H9 (cell line): ENCODE data around the gene GNB1L. TPM values are rescaled to one million over a fixed set of nuclear protein-coding genes. Genes with fewer than 3 reads are reported as not detected.

Experiments used
- DNase-seq: peaks from one replicate; pipeline ENCODE4 v3.0.0-alpha.2; 2017
- H2AFZ ChIP-seq: one replicate; pipeline ENCODE4 v1.6.1; 2013; ENCODE audit warnings: mild to moderate bottlenecking, low read length, control low read depth, moderate library complexity
- H2AK5ac ChIP-seq: 2 replicates; pipeline ENCODE4 v1.6.1; 2013; ENCODE audit warnings: low read length, control low read depth, mixed read lengths; ENCODE audit not compliant: insufficient read length
- H2BK120ac ChIP-seq: one replicate; pipeline ENCODE4 v1.6.1; 2013; ENCODE audit warnings: low read depth, mild to moderate bottlenecking, low read length, control low read depth, inconsistent platforms; ENCODE audit not compliant: poor library complexity, severe bottlenecking
- H2BK12ac ChIP-seq: 2 replicates; pipeline ENCODE4 v1.6.1; 2013; ENCODE audit warnings: low read length, control low read depth, mixed read lengths, low read depth; ENCODE audit not compliant: insufficient read length
- H2BK15ac ChIP-seq: 2 replicates; pipeline ENCODE4 v1.6.1; 2013; ENCODE audit warnings: low read depth, low read length, control low read depth
- H2BK20ac ChIP-seq: one replicate; pipeline ENCODE4 v1.6.1; 2013; ENCODE audit warnings: low read depth, mild to moderate bottlenecking, low read length, control low read depth, inconsistent platforms; ENCODE audit not compliant: poor library complexity, severe bottlenecking
- H2BK5ac ChIP-seq: 2 replicates; pipeline ENCODE4 v1.6.1; 2013; ENCODE audit warnings: low read length, control low read depth, mixed read lengths; ENCODE audit not compliant: insufficient read length
- H3K14ac ChIP-seq: 2 replicates; pipeline ENCODE4 v1.6.1; 2013; ENCODE audit warnings: low read length, control low read depth; ENCODE audit not compliant: insufficient read depth
- H3K18ac ChIP-seq: 2 replicates; pipeline ENCODE4 v1.6.1; 2013; ENCODE audit warnings: low read depth, mild to moderate bottlenecking, mixed read lengths, low read length, control low read depth; ENCODE audit not compliant: insufficient read length
- H3K23ac ChIP-seq: 2 replicates; pipeline ENCODE4 v1.6.1; 2013; ENCODE audit warnings: low read length, control low read depth, mixed read lengths, low read depth; ENCODE audit not compliant: insufficient read length
- H3K23me2 ChIP-seq: 2 replicates; pipeline ENCODE4 v1.6.1; 2013; ENCODE audit warnings: low read depth, mild to moderate bottlenecking, mixed read lengths, low read length, control low read depth; ENCODE audit not compliant: insufficient read length, poor library complexity, severe bottlenecking
- H3K27ac ChIP-seq: 2 replicates; pipeline ENCODE4 v1.5.1; 2013; ENCODE audit warnings: low read length, control low read depth, mixed read lengths, low read depth; ENCODE audit not compliant: insufficient read length
- H3K27me3 ChIP-seq: 2 replicates; pipeline ENCODE4 v1.6.1; 2013; ENCODE audit warnings: low read length, control low read depth, inconsistent platforms; ENCODE audit not compliant: insufficient read depth
- H3K4ac ChIP-seq: 2 replicates; pipeline ENCODE4 v1.6.1; 2013; ENCODE audit warnings: low read depth, mild to moderate bottlenecking, control low read depth, inconsistent platforms, low read length, moderate library complexity
- H3K4me1 ChIP-seq: 2 replicates; pipeline ENCODE4 v1.6.1; 2013; ENCODE audit warnings: low read length, control low read depth, inconsistent platforms; ENCODE audit not compliant: insufficient read depth
- H3K4me2 ChIP-seq: 2 replicates; pipeline ENCODE4 v1.6.1; 2013; ENCODE audit warnings: low read length, control low read depth, mixed read lengths; ENCODE audit not compliant: insufficient read length, insufficient read depth
- H3K56ac ChIP-seq: 2 replicates; pipeline ENCODE4 v1.6.1; 2013; ENCODE audit warnings: low read depth, mild to moderate bottlenecking, mixed read lengths, low read length, control low read depth; ENCODE audit not compliant: insufficient read length
- H3K79me1 ChIP-seq: 2 replicates; pipeline ENCODE4 v1.6.1; 2013; ENCODE audit warnings: low read depth, mild to moderate bottlenecking, moderate library complexity, low read length, control low read depth, inconsistent platforms; ENCODE audit not compliant: insufficient read depth, poor library complexity, severe bottlenecking
- H3K79me2 ChIP-seq: 2 replicates; pipeline ENCODE4 v1.6.1; 2013; ENCODE audit warnings: low read length, control low read depth, inconsistent platforms; ENCODE audit not compliant: insufficient read depth
- H3K9ac ChIP-seq: 2 replicates; pipeline ENCODE4 v1.6.1; 2013; ENCODE audit warnings: low read length, control low read depth, mixed read lengths; ENCODE audit not compliant: insufficient read length; ENCODE audit errors: extremely low read depth
- H3K9me3 ChIP-seq: one replicate; pipeline ENCODE4 v1.6.1; 2013; ENCODE audit warnings: low read depth, low read length, inconsistent platforms; ENCODE audit not compliant: control insufficient read depth
- H3T11ph ChIP-seq: one replicate; pipeline ENCODE4 v1.6.1; 2013; ENCODE audit warnings: mild to moderate bottlenecking, low read length, control low read depth, inconsistent platforms
- H4K20me1 ChIP-seq: one replicate; pipeline ENCODE4 v1.6.1; 2013; ENCODE audit not compliant: control insufficient read depth, insufficient read length, insufficient read depth
- H4K5ac ChIP-seq: 2 replicates; pipeline ENCODE4 v1.6.1; 2013; ENCODE audit warnings: low read depth, mild to moderate bottlenecking, mixed read lengths, low read length, control low read depth; ENCODE audit not compliant: insufficient read length
- H4K8ac ChIP-seq: replicated peaks from 2 replicates; pipeline ENCODE4 v1.6.1; 2013; ENCODE audit warnings: low read length, control low read depth, mixed read lengths, low read depth; ENCODE audit not compliant: insufficient read length
- H4K91ac ChIP-seq: 2 replicates; pipeline ENCODE4 v1.6.1; 2013; ENCODE audit warnings: low read depth, mild to moderate bottlenecking, moderate library complexity, mixed read lengths, low read length, control low read depth; ENCODE audit not compliant: insufficient read length
- H3K27ac Mint-ChIP-seq, 3 experiments: 2 replicates in 2 of 3; 3 replicates in 1 of 3; pipeline ENCODE4 v1.8.0; 2020 to 2021; ENCODE audit warnings: mixed read lengths in 3 of 3, mild to moderate bottlenecking in 1 of 3, moderate library complexity in 1 of 3
- H3K27me3 Mint-ChIP-seq: 2 replicates; pipeline ENCODE4 v1.8.0; 2021; ENCODE audit warnings: low read depth, mild to moderate bottlenecking, moderate library complexity, mixed read lengths
- H3K36me3 Mint-ChIP-seq, 3 experiments: 2 replicates in 2 of 3; 3 replicates in 1 of 3; pipeline ENCODE4 v1.8.0; 2020 to 2021; ENCODE audit warnings: low read depth in 3 of 3, mixed read lengths in 3 of 3; ENCODE audit not compliant: insufficient read depth in 1 of 3
- H3K4me1 Mint-ChIP-seq, 2 experiments: 2 replicates each; pipeline ENCODE4 v1.8.0; 2020; ENCODE audit warnings: mixed read lengths in 2 of 2
- H3K4me3 Mint-ChIP-seq, 2 experiments: 2 replicates in 1 of 2; 3 replicates in 1 of 2; pipeline ENCODE4 v1.8.0; 2020 to 2021; ENCODE audit warnings: mild to moderate bottlenecking in 2 of 2, mixed read lengths in 2 of 2, moderate library complexity in 1 of 2
- H3K9me3 Mint-ChIP-seq, 2 experiments: 2 replicates in 1 of 2; 3 replicates in 1 of 2; pipeline ENCODE4 v1.8.0; 2020; ENCODE audit warnings: mild to moderate bottlenecking in 2 of 2, mixed read lengths in 2 of 2, moderate library complexity in 1 of 2
- CTCF ChIP-seq: fragments of 200-600 bp; sonication (generic); conservative IDR thresholded peaks from 3 replicates; pipeline ENCODE4 v1.8.0; 2021; ENCODE audit warnings: antibody characterized with exemption, mild to moderate bottlenecking
- WGBS: extraction: QIAGEN DNeasy Blood & Tissue Kit; methylation state at CpG from one replicate; pipeline ENCODE4 v1.1.7; 2013; ENCODE audit warnings: missing lambda C conversion rate, low lambda C conversion rate, mixed read lengths; ENCODE audit not compliant: insufficient read length; ENCODE audit errors: extremely low coverage; 5-methylcytosine and 5-hydroxymethylcytosine counted together
- total RNA-seq: library from RNA; stranded (reverse); gene quantifications from 2 replicates; pipeline ENCODE4 v1.2.1, GENCODE V29; 2021

Gene GNB1L
- total RNA-seq, 1 experiment from 2014 or later, result 22.4 TPM

- no peak overlapping the region for H2AFZ ChIP-seq
- no peak overlapping the region for H3K18ac ChIP-seq
- H3K4me2 ChIP-seq, result no peak overlapping the region
- Mint-ChIP-seq H3K4me1 (peaks cover 0 to 8% of the 10 kb centered on the region in 2 experiments; a peak in 2 of 4 replicates), H3K4me3 (no peak overlapping the region), H3K27me3 (no peaks in the 10 kb centered on the region; the same call in 1 of the 2 replicates), H3K27ac (no peak overlapping the region), H3K36me3 (peaks cover 0 to 1% (median 0%) of the 10 kb centered on the region in 3 experiments; a peak in 3 of 7 replicates), H3K9me3 (no peaks in the 10 kb centered on the region; a peak in 2 of 5 replicates)
- H3K4me1 ChIP-seq, result no peaks in the 10 kb centered on the region
- H3T11ph ChIP-seq, result no peak overlapping the region
- no peaks in the 10 kb centered on the region for H3K9me3 ChIP-seq
- no peak overlapping the region for H3K27ac ChIP-seq
- H3K56ac ChIP-seq, result no peak overlapping the region
- DNase-seq, result no peak
- H4K20me1 ChIP-seq, result no peaks in the 10 kb centered on the region
- no peak overlapping the region for H3K9ac ChIP-seq
- no peak overlapping the region for H3K23ac ChIP-seq
- H2BK120ac ChIP-seq, result no peak overlapping the region
- H3K79me1 ChIP-seq, result no peaks in the 10 kb centered on the region
- H3K4ac ChIP-seq, result no peak overlapping the region
- H2AK5ac ChIP-seq, result no peak overlapping the region
- H2BK15ac ChIP-seq, result no peak overlapping the region
- no peaks in the 10 kb centered on the region for H3K79me2 ChIP-seq
- H4K91ac ChIP-seq, result no peak overlapping the region
- no peak overlapping the region for H2BK12ac ChIP-seq
- H2BK20ac ChIP-seq, result no peak overlapping the region
- H2BK5ac ChIP-seq, result no peak overlapping the region
- no CpG with 5 or more reads among the region's 2 CpGs for WGBS
- no peak overlapping the region for H4K5ac ChIP-seq
- H4K8ac ChIP-seq, result no peak overlapping the region
- no peak overlapping the region for H3K14ac ChIP-seq
- H3K27me3 ChIP-seq, result no peaks in the 10 kb centered on the region
- no peak for TF ChIP-seq CTCF
- H3K23me2 ChIP-seq, result no peaks in the 10 kb centered on the region
Observed at GRCh38 chr22:19793661-19794310, 60.9 kb downstream of the GNB1L start.
